ENCODE measurements around the gene TSC22D1. TPM values are rescaled to one million over a fixed set of nuclear protein-coding genes. Genes with fewer than 3 reads are reported as not detected.
"Not testable (repeated sequence)": the region's sequence is repeated elsewhere in the genome, so short reads cannot be mapped to it uniquely, and the experiment has no call there.

TSC22D1 gene
- total and polyA plus RNA-seq, 2 experiments from 2014 or later = 173 to 195 TPM

DNA sequence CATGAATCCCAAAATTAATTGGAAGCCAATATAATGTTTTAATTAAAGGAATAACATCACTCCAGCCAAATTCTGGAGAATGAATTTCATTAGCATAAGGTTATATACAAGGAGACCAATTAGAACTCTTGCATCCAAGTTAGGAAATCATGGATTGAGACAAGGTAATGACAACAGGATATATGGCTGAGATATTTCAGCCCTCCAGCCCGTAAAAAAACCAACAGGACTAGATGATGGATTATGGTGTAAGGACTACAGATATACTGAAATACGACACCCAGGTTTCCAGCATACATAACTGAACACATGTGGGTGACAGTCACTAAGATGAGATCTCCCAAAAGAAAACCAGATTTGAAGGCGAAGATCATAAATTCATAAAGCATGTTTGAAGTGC lies 56.5 kb downstream of the TSC22D1 start:
- no peak overlapping the region for H3K4me2 ChIP-seq
- H3K4me3 ChIP-seq = no peak overlapping the region
- H3K9me2 ChIP-seq (replicated peaks; ENCODE audit: insufficient read depth) = no peaks in the 10 kb centered on the region
- H2AFZ ChIP-seq = no peak overlapping the region
- H3K36me3 ChIP-seq (replicated peaks; ENCODE audit: insufficient read depth, low read depth) = no peaks in the 10 kb centered on the region
- H3K9me3 ChIP-seq (ENCODE audit: low read depth) = no peaks in the 10 kb centered on the region
- no peak for DNase-seq (ENCODE audit: low spot score)
- peaks cover 4% of the 10 kb centered on the region for H3K79me2 ChIP-seq
- no peaks in the 10 kb centered on the region for H3K27me3 ChIP-seq
- H3K4me1 ChIP-seq (ENCODE audit: insufficient read depth) = peaks cover 11% of the 10 kb centered on the region
- H4K20me1 ChIP-seq (ENCODE audit: insufficient read depth, poor library complexity, severe bottlenecking) = no peaks in the 10 kb centered on the region
- TF ChIP-seq, protein P1, sequence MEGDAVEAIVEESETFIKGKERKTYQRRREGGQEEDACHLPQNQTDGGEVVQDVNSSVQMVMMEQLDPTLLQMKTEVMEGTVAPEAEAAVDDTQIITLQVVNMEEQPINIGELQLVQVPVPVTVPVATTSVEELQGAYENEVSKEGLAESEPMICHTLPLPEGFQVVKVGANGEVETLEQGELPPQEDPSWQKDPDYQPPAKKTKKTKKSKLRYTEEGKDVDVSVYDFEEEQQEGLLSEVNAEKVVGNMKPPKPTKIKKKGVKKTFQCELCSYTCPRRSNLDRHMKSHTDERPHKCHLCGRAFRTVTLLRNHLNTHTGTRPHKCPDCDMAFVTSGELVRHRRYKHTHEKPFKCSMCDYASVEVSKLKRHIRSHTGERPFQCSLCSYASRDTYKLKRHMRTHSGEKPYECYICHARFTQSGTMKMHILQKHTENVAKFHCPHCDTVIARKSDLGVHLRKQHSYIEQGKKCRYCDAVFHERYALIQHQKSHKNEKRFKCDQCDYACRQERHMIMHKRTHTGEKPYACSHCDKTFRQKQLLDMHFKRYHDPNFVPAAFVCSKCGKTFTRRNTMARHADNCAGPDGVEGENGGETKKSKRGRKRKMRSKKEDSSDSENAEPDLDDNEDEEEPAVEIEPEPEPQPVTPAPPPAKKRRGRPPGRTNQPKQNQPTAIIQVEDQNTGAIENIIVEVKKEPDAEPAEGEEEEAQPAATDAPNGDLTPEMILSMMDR (IDR thresholded peaks at IDR 0.05; ENCODE audit: poor library complexity) = no peak
- no peak for TF ChIP-seq EZH2 (IDR thresholded peaks at IDR 0.05; ENCODE audit: borderline replicate concordance)
- TF ChIP-seq EZH2phosphoT487 (IDR thresholded peaks at IDR 0.05; ENCODE audit: low read depth, severe bottlenecking, unreplicated experiment) = no peak
- whole genome bisulfite sequencing (ENCODE audit: low lambda C conversion rate, missing lambda C conversion rate) = 80% methylated on average over 3 of the region's 3 CpGs
- H3K27ac ChIP-seq = no peak overlapping the region

DNA sequence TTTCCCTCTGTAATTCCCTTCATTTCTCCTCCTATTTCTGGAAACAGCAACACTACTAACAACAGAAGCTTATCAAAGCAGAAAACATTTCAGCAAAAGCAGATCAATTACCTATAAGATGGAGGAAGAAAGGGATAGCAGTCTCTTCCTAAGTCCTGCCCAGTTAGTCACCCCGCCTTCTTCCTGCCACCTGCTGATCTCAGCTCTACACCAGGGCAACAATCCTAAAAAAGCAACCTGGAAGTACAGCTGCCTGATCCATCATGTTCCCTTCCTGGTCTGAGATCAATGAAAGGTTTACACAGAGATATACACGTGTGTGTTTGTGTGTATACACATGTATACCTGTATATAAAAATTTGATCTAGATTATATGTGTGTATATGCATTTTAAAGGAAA lies 59.4 kb downstream of the TSC22D1 start:
- no peaks in the 10 kb centered on the region for H3K79me2 ChIP-seq
- no peak overlapping the region for H3K27ac ChIP-seq
- H3K36me3 ChIP-seq (replicated peaks; ENCODE audit: insufficient read depth, low read depth) = no peaks in the 10 kb centered on the region
- H3K4me3 ChIP-seq = no peak overlapping the region
- no peaks in the 10 kb centered on the region for H3K9me3 ChIP-seq (ENCODE audit: low read depth)
- H3K4me2 ChIP-seq = no peak overlapping the region
- no peak overlapping the region for H2AFZ ChIP-seq
- DNase-seq (ENCODE audit: low spot score) = no peak
- no peaks in the 10 kb centered on the region for H4K20me1 ChIP-seq (ENCODE audit: insufficient read depth, poor library complexity, severe bottlenecking)
- no peaks in the 10 kb centered on the region for H3K27me3 ChIP-seq
- TF ChIP-seq EZH2phosphoT487 (IDR thresholded peaks at IDR 0.05; ENCODE audit: low read depth, severe bottlenecking, unreplicated experiment) (no peak), EZH2 (IDR thresholded peaks at IDR 0.05; ENCODE audit: borderline replicate concordance) (no peak)
- TF ChIP-seq, protein P1 (IDR thresholded peaks at IDR 0.05; ENCODE audit: poor library complexity) = no peak
- WGBS (ENCODE audit: low lambda C conversion rate, missing lambda C conversion rate) = 72% methylated on average over 2 of the region's 2 CpGs
- no peaks in the 10 kb centered on the region for H3K9me2 ChIP-seq (replicated peaks; ENCODE audit: insufficient read depth)
- no peaks in the 10 kb centered on the region for H3K4me1 ChIP-seq (ENCODE audit: insufficient read depth)

DNA sequence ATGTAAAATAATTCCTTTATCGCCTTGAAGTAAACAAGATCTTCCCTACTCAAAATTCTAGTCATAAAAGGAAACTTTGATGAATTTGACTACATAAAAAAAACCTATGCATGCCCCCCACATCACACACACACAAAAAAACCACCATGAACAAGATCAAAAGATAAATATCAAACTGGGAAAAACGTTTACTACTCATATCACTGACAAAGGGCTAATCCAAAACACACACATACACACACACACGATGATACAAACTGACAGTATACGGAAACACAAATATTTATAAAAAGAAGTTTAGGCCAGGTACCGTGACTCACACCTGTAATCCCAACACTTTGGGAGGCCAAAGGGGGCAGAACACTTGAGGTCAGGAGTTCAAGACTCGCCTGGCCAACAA lies 61.9 kb downstream of the TSC22D1 start:
- Histone ChIP-seq H3K27me3 (no peaks in the 10 kb centered on the region), H3K27ac (no peak overlapping the region), H3K79me2 (no peaks in the 10 kb centered on the region), H4K20me1 (ENCODE audit: insufficient read depth, poor library complexity, severe bottlenecking) (no peaks in the 10 kb centered on the region), H3K4me3 (no peak overlapping the region), H3K4me1 (ENCODE audit: insufficient read depth) (no peaks in the 10 kb centered on the region), H3K4me2 (no peak overlapping the region), H3K36me3 (replicated peaks; ENCODE audit: insufficient read depth, low read depth) (no peaks in the 10 kb centered on the region), H3K9me3 (ENCODE audit: low read depth) (no peaks in the 10 kb centered on the region), H2AFZ (no peak overlapping the region), H3K9me2 (replicated peaks; ENCODE audit: insufficient read depth) (no peaks in the 10 kb centered on the region)
- no peak for DNase-seq (ENCODE audit: low spot score)
- 86% methylated on average over 6 of the region's 6 CpGs for WGBS (ENCODE audit: low lambda C conversion rate, missing lambda C conversion rate)
- TF ChIP-seq EZH2phosphoT487 (IDR thresholded peaks at IDR 0.05; ENCODE audit: low read depth, severe bottlenecking, unreplicated experiment) (no peak), EZH2 (IDR thresholded peaks at IDR 0.05; ENCODE audit: borderline replicate concordance) (no peak)
- TF ChIP-seq, protein P1 (IDR thresholded peaks at IDR 0.05; ENCODE audit: poor library complexity) = no peak

DNA sequence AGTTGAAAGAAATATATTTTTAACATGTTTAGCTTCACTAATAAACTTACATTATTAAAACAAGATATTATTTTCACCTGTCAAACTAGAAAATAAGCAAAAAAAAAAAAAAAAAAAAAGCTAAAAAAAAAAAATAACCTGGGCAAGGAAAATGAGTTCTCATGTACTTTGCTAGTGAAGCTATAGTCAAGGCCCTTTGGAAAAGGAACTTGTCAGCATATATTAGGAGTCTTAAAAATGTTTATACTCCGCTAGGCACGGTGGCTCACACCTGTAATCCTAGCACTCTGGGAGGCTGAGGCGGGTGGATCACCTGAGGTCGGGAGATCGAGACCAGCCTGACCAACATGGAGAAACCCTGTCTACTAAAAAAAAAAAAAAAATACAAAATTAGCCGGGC lies 66.3 kb downstream of the TSC22D1 start:
- H3K4me1 ChIP-seq (ENCODE audit: insufficient read depth); H3K9me2 ChIP-seq (replicated peaks; ENCODE audit: insufficient read depth); H3K36me3 ChIP-seq (replicated peaks; ENCODE audit: insufficient read depth, low read depth); H3K9me3 ChIP-seq (ENCODE audit: low read depth); H3K27me3 ChIP-seq; H4K20me1 ChIP-seq (ENCODE audit: insufficient read depth, poor library complexity, severe bottlenecking); H3K4me2 ChIP-seq; H3K79me2 ChIP-seq; H3K4me3 ChIP-seq; H3K27ac ChIP-seq; DNase-seq (ENCODE audit: low spot score); H2AFZ ChIP-seq: not testable (repeated sequence)
- 99% methylated on average over 6 of the region's 6 CpGs for WGBS (ENCODE audit: low lambda C conversion rate, missing lambda C conversion rate)

Measured in hepatocyte (in vitro differentiated cells).